Neural cell (in vitro differentiated cells): Measurements from ENCODE around the gene NOS1AP.

ENCODE experiments used
- CTCF ChIP-seq: fragments of 450-650 bp; IDR thresholded peaks from 2 replicates; pipeline ENCODE4 v1.5.1; 2014; ENCODE audit warnings: antibody characterized with exemption, mild to moderate bottlenecking, moderate library complexity; ENCODE audit not compliant: poor library complexity, severe bottlenecking
- EZH2 ChIP-seq: fragments of 200-600, 300-800 bp; shearing (Covaris generic), sonication (generic); IDR thresholded peaks from 2 replicates; pipeline ENCODE4 v1.6.1; 2014; ENCODE audit warnings: antibody characterized with exemption, low read length, borderline replicate concordance, mild to moderate bottlenecking; ENCODE audit not compliant: insufficient read depth, poor library complexity, severe bottlenecking
- MXI1 ChIP-seq: fragments of 450-650 bp; conservative IDR thresholded peaks from 2 replicates; pipeline ENCODE4 v1.6.1; 2014; ENCODE audit warnings: antibody characterized with exemption, mild to moderate bottlenecking; ENCODE audit not compliant: poor library complexity, severe bottlenecking
- POLR2AphosphoS5 ChIP-seq: IDR thresholded peaks from 2 replicates; pipeline ENCODE4 v1.6.1; 2012

GRCh38 chr1:162248854-162249535 lies 179.5 kb downstream of the NOS1AP start:
- peak; percentile 70 for TF ChIP-seq MXI1
- no peak for TF ChIP-seq CTCF
- peak; percentile 20 for TF ChIP-seq POLR2AphosphoS5
- no peak for TF ChIP-seq EZH2
